Chondrocyte (in vitro differentiated cells): ENCODE measurements around the gene ABCA13. TPM values are rescaled to one million over a fixed set of nuclear protein-coding genes. Genes with fewer than 3 reads are reported as not detected.

Experiments
- DNase-seq: peaks from one replicate; pipeline ENCODE4 v3.0.0; 2021; ENCODE audit warnings: mixed read lengths, low spot score
- H3K27ac Mint-ChIP-seq: one replicate; pipeline ENCODE4 v1.8.0; 2021; ENCODE audit warnings: mild to moderate bottlenecking, moderate library complexity, mixed read lengths; ENCODE audit not compliant: unreplicated experiment
- H3K27me3 Mint-ChIP-seq: 2 replicates; pipeline ENCODE4 v1.8.0; 2021; ENCODE audit warnings: low read depth, mixed read lengths
- H3K36me3 Mint-ChIP-seq: 2 replicates; pipeline ENCODE4 v1.8.0; 2021; ENCODE audit warnings: low read depth, mixed read lengths
- H3K4me1 Mint-ChIP-seq: 2 replicates; pipeline ENCODE4 v1.8.0; 2021; ENCODE audit warnings: low read depth, mild to moderate bottlenecking, mixed read lengths
- H3K4me3 Mint-ChIP-seq: one replicate; pipeline ENCODE4 v1.8.0; 2021; ENCODE audit warnings: mild to moderate bottlenecking, moderate library complexity, mixed read lengths; ENCODE audit not compliant: unreplicated experiment
- H3K9me3 Mint-ChIP-seq: 2 replicates; pipeline ENCODE4 v1.8.0; 2021; ENCODE audit warnings: low read depth, mixed read lengths
- total RNA-seq: library from RNA; stranded (reverse); gene quantifications from 3 replicates; pipeline ENCODE4 v1.2.1, GENCODE V29; 2021
- TF ChIP-seq, protein P1 (sequence below): fragments of 200-600 bp; sonication (generic); IDR thresholded peaks from 2 replicates; pipeline ENCODE4 v1.5.0; 2021; ENCODE audit warnings: antibody characterized with exemption, mild to moderate bottlenecking, moderate library complexity

The ABCA13 gene
- total RNA-seq, 1 donor from 2014 or later, result 0.07 TPM

- H3K27me3 Mint-ChIP-seq, result peaks cover 1% of the 10 kb centered on the region
- no peak overlapping the region for H3K27ac Mint-ChIP-seq
- no peak overlapping the region for H3K4me3 Mint-ChIP-seq
- TF ChIP-seq, protein P1, sequence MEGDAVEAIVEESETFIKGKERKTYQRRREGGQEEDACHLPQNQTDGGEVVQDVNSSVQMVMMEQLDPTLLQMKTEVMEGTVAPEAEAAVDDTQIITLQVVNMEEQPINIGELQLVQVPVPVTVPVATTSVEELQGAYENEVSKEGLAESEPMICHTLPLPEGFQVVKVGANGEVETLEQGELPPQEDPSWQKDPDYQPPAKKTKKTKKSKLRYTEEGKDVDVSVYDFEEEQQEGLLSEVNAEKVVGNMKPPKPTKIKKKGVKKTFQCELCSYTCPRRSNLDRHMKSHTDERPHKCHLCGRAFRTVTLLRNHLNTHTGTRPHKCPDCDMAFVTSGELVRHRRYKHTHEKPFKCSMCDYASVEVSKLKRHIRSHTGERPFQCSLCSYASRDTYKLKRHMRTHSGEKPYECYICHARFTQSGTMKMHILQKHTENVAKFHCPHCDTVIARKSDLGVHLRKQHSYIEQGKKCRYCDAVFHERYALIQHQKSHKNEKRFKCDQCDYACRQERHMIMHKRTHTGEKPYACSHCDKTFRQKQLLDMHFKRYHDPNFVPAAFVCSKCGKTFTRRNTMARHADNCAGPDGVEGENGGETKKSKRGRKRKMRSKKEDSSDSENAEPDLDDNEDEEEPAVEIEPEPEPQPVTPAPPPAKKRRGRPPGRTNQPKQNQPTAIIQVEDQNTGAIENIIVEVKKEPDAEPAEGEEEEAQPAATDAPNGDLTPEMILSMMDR, result no peak
- DNase-seq, result no peak
- no peaks in the 10 kb centered on the region for H3K36me3 Mint-ChIP-seq
- no peaks in the 10 kb centered on the region for H3K4me1 Mint-ChIP-seq
- no peaks in the 10 kb centered on the region for H3K9me3 Mint-ChIP-seq
Measured at GRCh38 chr7:48402721-48403120, 231.5 kb downstream of the ABCA13 start.

GRCh38 chr7:48408731-48409130 lies 237.5 kb downstream of the ABCA13 start:
- TF ChIP-seq, protein P1, result no peak
- DNase-seq, result no peak
- Mint-ChIP-seq H3K36me3 (no peaks in the 10 kb centered on the region), H3K4me1 (no peaks in the 10 kb centered on the region), H3K27ac (no peak overlapping the region), H3K9me3 (no peaks in the 10 kb centered on the region), H3K27me3 (no peaks in the 10 kb centered on the region), H3K4me3 (no peak overlapping the region)

- no peaks in the 10 kb centered on the region for H3K9me3 Mint-ChIP-seq
- no peak overlapping the region for H3K4me3 Mint-ChIP-seq
- H3K27me3 Mint-ChIP-seq, result peaks cover 4% of the 10 kb centered on the region
- DNase-seq, result no peak
- TF ChIP-seq, protein P1, result no peak
- H3K27ac Mint-ChIP-seq, result no peak overlapping the region
- no peaks in the 10 kb centered on the region for H3K4me1 Mint-ChIP-seq
- no peaks in the 10 kb centered on the region for H3K36me3 Mint-ChIP-seq
Measured at GRCh38 chr7:48411619-48412018, 240.4 kb downstream of the ABCA13 start.

- Mint-ChIP-seq H3K4me3 (no peak overlapping the region), H3K9me3 (no peaks in the 10 kb centered on the region), H3K36me3 (no peaks in the 10 kb centered on the region), H3K27ac (no peak overlapping the region), H3K27me3 (peaks cover 5% of the 10 kb centered on the region), H3K4me1 (no peaks in the 10 kb centered on the region)
- DNase-seq, result no peak
- TF ChIP-seq, protein P1, result no peak
Measured at GRCh38 chr7:48414011-48414732, 242.9 kb downstream of the ABCA13 start.

DNA sequence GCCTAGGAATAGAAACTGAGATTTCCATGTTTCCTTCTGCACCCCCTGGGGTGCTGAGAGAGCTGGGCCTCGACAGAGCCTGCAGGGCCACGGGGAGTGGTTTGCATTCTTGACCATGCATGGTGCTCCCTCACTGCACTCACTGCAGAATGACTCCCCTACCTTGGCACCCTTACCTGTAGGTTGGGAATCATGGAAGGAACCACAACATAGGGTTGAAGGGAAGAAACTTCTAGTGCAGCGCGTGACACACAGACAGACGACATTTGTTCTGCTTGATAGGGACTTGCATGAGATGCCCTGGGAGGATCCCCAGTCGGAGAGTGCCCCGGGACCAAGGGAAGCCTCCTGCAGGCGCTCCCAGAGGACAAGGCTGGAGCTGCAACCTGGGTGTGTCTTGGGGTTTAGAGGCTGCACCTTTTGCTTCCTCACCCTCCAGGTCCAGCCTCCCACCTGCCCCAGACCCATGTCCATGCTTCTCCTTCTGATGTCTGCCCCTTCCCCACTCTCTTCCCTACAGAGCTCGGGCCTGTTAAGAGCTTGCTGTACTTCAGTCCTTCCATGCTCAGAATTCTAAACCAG lies 245.2 kb downstream of the ABCA13 start:
- TF ChIP-seq, protein P1, result no peak
- H3K4me1 Mint-ChIP-seq, result no peaks in the 10 kb centered on the region

More for the DNA sequence above, 245.2 kb downstream of the ABCA13 start:
- Mint-ChIP-seq H3K27ac (no peak overlapping the region), H3K4me3 (no peak overlapping the region), H3K27me3 (peaks cover 5% of the 10 kb centered on the region), H3K9me3 (no peaks in the 10 kb centered on the region), H3K36me3 (no peaks in the 10 kb centered on the region)
- DNase-seq, result no peak
